Hepatocyte (in vitro differentiated cells): ENCODE results near the gene ZGPAT. TPM values are rescaled to one million over a fixed set of nuclear protein-coding genes. Genes with fewer than 3 reads are reported as not detected.

Experiments
- DNase-seq: peaks from one replicate; pipeline ENCODE4 v3.0.0-alpha.2; 2016; ENCODE audit warnings: low spot score
- H2AFZ ChIP-seq: fragments of 200-600 bp; sonication (generic); 2 replicates; pipeline ENCODE4 v1.6.0; 2016; ENCODE audit warnings: antibody characterized with exemption, mild to moderate bottlenecking
- H3K27ac ChIP-seq: fragments of 200-600 bp; sonication (generic); 2 replicates; pipeline ENCODE4 v1.5.1; 2016; ENCODE audit warnings: mild to moderate bottlenecking
- H3K27me3 ChIP-seq: fragments of 200-600 bp; sonication (generic); 2 replicates; pipeline ENCODE4 v1.6.1; 2016
- H3K36me3 ChIP-seq: fragments of 200-600 bp; sonication (generic); replicated peaks from 2 replicates; pipeline ENCODE4 v1.5.1; 2016; ENCODE audit warnings: low read depth; ENCODE audit not compliant: insufficient read depth
- H3K4me1 ChIP-seq: fragments of 200-600 bp; sonication (generic); 2 replicates; pipeline ENCODE4 v1.5.1; 2016; ENCODE audit warnings: mild to moderate bottlenecking, moderate library complexity; ENCODE audit not compliant: insufficient read depth
- H3K4me2 ChIP-seq: fragments of 200-600 bp; sonication (generic); 2 replicates; pipeline ENCODE4 v1.6.0; 2016
- H3K4me3 ChIP-seq: fragments of 200-600 bp; sonication (generic); 2 replicates; pipeline ENCODE4 v1.5.1; 2016; ENCODE audit warnings: mild to moderate bottlenecking
- H3K79me2 ChIP-seq: fragments of 200-600 bp; sonication (generic); 2 replicates; pipeline ENCODE4 v1.6.0; 2017; ENCODE audit warnings: mild to moderate bottlenecking
- H3K9me2 ChIP-seq: fragments of 200-600 bp; sonication (generic); replicated peaks from 2 replicates; pipeline ENCODE4 v1.6.0; 2017; ENCODE audit warnings: mild to moderate bottlenecking; ENCODE audit not compliant: insufficient read depth
- H3K9me3 ChIP-seq: fragments of 200-600 bp; sonication (generic); 2 replicates; pipeline ENCODE4 v1.5.1; 2016; ENCODE audit warnings: low read depth, mild to moderate bottlenecking
- H4K20me1 ChIP-seq: fragments of 200-600 bp; sonication (generic); 2 replicates; pipeline ENCODE4 v1.6.0; 2016; ENCODE audit warnings: mild to moderate bottlenecking; ENCODE audit not compliant: insufficient read depth, poor library complexity, severe bottlenecking
- EZH2 ChIP-seq: fragments of 200-600 bp; sonication (generic); IDR thresholded peaks from 2 replicates; pipeline ENCODE4 v1.6.1; 2016; ENCODE audit warnings: antibody characterized with exemption, mild to moderate bottlenecking, borderline replicate concordance
- EZH2phosphoT487 ChIP-seq: fragments of 200-600 bp; sonication (generic); IDR thresholded peaks from one replicate; pipeline ENCODE4 v1.6.1; 2018; ENCODE audit warnings: antibody characterized with exemption, mild to moderate bottlenecking, low read depth, moderate library complexity; ENCODE audit not compliant: unreplicated experiment, severe bottlenecking
- WGBS: methylation state at CpG from one replicate; pipeline ENCODE4 v1.1.6; 2016; ENCODE audit warnings: low lambda C conversion rate; ENCODE audit errors: missing lambda C conversion rate; 5-methylcytosine and 5-hydroxymethylcytosine counted together
- polyA plus RNA-seq: library from polyadenylated mRNA; unstranded; fragments of >200 nt; fragmentation: Nextera tagmentation; extraction: Ambion mirVana; gene quantifications from 2 replicates; pipeline ENCODE4 v1.2.1, GENCODE V29; 2016
- total RNA-seq: library from RNA; depleted of rRNA; stranded (reverse); fragments of >200 nt; gene quantifications from 2 replicates; pipeline ENCODE4 v1.2.3, GENCODE V29; 2014
- TF ChIP-seq, protein P1 (sequence below): fragments of 200-600 bp; sonication (generic); IDR thresholded peaks from 2 replicates; pipeline ENCODE4 v1.5.1; 2016; ENCODE audit warnings: antibody characterized with exemption, mild to moderate bottlenecking; ENCODE audit not compliant: poor library complexity

Gene ZGPAT
- total and polyA plus RNA-seq, 2 experiments from 2014 or later, result 18.6 to 41.7 TPM

DNA sequence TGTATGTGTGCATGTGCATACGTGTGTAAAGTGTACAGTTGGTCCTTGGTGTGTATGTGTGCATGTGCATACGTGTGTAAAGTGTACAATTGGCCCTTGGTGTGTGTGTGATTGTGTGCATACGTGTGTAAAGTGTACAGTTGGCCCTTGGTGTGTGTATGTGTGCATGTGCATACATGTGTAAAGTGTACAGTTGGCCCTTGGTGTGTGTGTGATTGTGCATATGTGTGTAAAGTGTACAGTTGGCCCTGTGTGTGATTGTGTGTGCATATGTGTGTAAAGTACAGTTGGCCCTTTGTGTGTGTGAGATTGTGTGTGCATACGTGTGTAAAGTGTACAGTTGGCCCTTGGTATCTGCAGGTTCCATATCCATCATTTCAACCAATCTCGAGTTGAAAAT, 23.6 kb downstream of the ZGPAT start:
- H3K9me3 ChIP-seq, result no peaks in the 10 kb centered on the region
- H2AFZ ChIP-seq, result no peak overlapping the region
- TF ChIP-seq EZH2phosphoT487 (no peak), EZH2 (no peak)
- TF ChIP-seq, protein P1, sequence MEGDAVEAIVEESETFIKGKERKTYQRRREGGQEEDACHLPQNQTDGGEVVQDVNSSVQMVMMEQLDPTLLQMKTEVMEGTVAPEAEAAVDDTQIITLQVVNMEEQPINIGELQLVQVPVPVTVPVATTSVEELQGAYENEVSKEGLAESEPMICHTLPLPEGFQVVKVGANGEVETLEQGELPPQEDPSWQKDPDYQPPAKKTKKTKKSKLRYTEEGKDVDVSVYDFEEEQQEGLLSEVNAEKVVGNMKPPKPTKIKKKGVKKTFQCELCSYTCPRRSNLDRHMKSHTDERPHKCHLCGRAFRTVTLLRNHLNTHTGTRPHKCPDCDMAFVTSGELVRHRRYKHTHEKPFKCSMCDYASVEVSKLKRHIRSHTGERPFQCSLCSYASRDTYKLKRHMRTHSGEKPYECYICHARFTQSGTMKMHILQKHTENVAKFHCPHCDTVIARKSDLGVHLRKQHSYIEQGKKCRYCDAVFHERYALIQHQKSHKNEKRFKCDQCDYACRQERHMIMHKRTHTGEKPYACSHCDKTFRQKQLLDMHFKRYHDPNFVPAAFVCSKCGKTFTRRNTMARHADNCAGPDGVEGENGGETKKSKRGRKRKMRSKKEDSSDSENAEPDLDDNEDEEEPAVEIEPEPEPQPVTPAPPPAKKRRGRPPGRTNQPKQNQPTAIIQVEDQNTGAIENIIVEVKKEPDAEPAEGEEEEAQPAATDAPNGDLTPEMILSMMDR, result no peak
- H3K36me3 ChIP-seq, result no peaks in the 10 kb centered on the region
- peaks cover 4% of the 10 kb centered on the region for H3K4me1 ChIP-seq
- 97% methylated on average over 5 of the region's 5 CpGs for WGBS
- no peak overlapping the region for H3K4me3 ChIP-seq
- no peak for DNase-seq
- H3K9me2 ChIP-seq, result no peaks in the 10 kb centered on the region
- H3K27ac ChIP-seq, result no peak overlapping the region
- no peaks in the 10 kb centered on the region for H3K27me3 ChIP-seq
- no peak overlapping the region for H3K4me2 ChIP-seq
- H3K79me2 ChIP-seq, result peaks cover 14% of the 10 kb centered on the region
- no peaks in the 10 kb centered on the region for H4K20me1 ChIP-seq

DNA sequence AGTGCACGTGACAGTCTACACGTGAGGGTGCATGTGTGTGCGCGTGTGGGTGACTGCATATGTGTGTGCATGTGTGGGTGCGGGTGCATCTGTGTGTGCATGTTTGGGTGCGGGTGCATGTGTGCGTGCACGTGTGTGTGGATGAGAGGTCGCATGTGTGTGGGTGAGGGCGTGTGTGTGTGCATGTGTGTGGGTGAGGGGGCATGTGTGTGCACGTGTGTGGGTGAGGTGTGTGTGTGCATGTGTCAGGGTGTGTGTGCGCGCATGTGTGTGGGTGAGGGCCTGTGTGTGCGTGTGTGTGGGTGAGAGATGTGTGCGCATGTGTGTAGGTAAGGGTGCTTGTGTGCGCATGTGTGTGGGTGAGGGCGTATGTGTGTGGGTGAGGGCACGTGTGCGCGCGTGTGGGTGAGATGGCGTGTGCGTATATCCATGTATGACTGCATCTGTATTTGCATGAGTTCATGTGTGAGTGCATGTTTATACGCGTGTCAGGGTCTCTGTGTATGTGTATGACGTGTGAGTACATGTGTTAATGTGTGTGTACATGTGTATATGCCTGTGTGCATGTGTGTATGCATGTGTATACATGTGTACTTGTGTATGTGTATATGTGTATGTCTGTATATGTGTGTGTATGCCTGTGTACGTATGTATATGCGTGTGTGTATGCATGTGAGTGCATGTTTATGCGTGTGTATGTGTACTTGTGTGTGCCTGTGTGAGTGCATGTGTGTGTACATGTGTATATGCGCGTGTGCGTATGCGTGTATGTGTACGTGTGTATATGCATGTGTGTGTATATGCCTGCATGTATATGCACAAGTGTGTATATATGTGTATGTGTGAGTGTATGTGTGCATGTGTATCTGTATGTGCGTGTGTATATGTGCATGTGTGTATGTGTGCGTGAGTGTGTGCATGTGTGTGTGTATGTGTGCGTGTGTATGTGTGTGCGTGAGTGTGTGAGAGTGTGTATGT, 24.6 kb downstream of the ZGPAT start:
- no peaks in the 10 kb centered on the region for H3K27me3 ChIP-seq
- TF ChIP-seq EZH2, result no peak
- no peak for TF ChIP-seq EZH2phosphoT487
- TF ChIP-seq, protein P1, result no peak
- 90% methylated on average over 38 of the region's 38 CpGs for WGBS
- H4K20me1 ChIP-seq, result no peaks in the 10 kb centered on the region
- no peak overlapping the region for H3K4me2 ChIP-seq
- no peak overlapping the region for H3K4me3 ChIP-seq
- DNase-seq, result no peak
- H3K27ac ChIP-seq, result no peak overlapping the region
- no peaks in the 10 kb centered on the region for H3K9me3 ChIP-seq
- peaks cover 11% of the 10 kb centered on the region for H3K79me2 ChIP-seq
- H3K36me3 ChIP-seq, result no peaks in the 10 kb centered on the region
- H3K4me1 ChIP-seq, result peaks cover 3% of the 10 kb centered on the region
- H2AFZ ChIP-seq, result no peak overlapping the region
- H3K9me2 ChIP-seq, result no peaks in the 10 kb centered on the region

DNA sequence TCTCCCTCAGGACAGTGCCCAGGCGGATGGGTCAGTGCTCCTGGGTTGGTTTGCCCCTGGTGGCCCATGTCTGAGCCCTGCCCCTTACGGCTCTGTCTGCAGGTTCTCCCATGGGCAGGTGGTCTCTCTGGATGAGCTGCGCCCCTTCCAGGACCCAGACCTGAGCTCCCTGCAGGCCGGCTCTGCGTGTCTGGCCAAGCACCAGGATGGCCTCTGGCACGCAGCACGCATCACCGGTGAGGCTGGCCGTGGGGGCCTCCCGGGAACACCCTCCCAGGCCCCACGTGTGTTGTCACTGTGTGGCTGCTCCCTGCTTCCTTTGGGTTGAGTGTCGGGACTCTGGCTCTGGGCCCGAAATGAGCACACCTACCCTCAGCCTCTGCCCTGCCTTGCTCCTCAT, 25.3 kb downstream of the ZGPAT start:
- H3K9me2 ChIP-seq, result no peaks in the 10 kb centered on the region
- peaks cover 7% of the 10 kb centered on the region for H3K79me2 ChIP-seq
- peaks cover 9% of the 10 kb centered on the region for H3K4me1 ChIP-seq
- no peak overlapping the region for H3K27ac ChIP-seq
- DNase-seq, result no peak
- H3K9me3 ChIP-seq, result no peaks in the 10 kb centered on the region
- WGBS, result 100% methylated on average over 13 of the region's 13 CpGs
- no peak overlapping the region for H3K4me2 ChIP-seq
- no peaks in the 10 kb centered on the region for H3K27me3 ChIP-seq
- H2AFZ ChIP-seq, result no peak overlapping the region
- TF ChIP-seq EZH2phosphoT487, result no peak
- TF ChIP-seq, protein P1, result no peak
- no peak for TF ChIP-seq EZH2
- no peaks in the 10 kb centered on the region for H3K36me3 ChIP-seq
- no peaks in the 10 kb centered on the region for H4K20me1 ChIP-seq
- no peak overlapping the region for H3K4me3 ChIP-seq
